Measurements from ENCODE around the gene FLNA.
A peak's percentile ranks its signal among the peaks of the same experiment; 100 is the strongest.
"Not testable (repeated sequence)": the region's sequence is repeated elsewhere in the genome, so short reads cannot be mapped to it uniquely, and the experiment has no call there.

The FLNA gene

DNA sequence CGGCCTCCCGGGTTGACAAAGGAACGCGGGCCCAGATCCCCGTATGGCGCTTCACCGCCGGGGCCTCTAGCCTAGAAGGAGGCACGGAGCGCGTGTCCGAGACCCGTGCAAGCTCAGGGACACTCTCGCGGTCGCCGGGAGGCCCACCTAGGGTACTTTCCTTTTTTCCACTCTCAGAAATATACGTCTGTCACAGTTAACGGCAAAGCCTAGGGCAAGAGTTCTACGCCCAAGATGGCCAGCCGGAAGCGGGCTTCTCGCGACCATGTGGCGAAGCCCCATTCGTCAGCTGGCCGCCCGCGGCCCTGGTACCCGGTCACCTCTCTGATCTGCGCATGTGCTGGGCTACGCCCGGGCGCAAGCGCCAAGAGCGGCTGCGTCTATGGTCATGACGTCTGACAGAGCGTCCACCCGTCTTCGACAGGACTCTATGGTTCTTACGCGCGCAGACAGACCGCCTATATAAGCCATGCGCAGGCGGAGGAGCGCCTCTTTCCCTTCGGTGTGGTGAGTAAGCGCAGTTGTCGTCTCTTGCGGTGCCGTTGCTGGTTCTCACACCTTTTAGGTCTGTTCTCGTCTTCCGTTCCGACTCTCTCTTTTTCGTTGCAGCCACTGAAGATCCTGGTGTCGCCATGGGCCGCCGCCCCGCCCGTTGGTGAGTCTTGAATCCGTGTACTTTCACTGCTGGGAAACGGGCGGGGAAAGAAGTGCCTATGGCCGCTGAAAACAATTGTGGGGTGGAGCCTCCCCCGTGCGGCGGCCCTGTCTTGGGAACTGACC lies 23.6 kb upstream of the FLNA start, which contains the start of gene RPL10:
TSS of gene RPL10 (plus strand) at position 490 of the 780 bp plus-strand sequence. CDS start at position 633, 143 bp downstream.
- DNase-seq, result peak; percentile 94

- DNase-seq, result peak; percentile 50
Observed at GRCh38 chrX:154396973-154397887, 22.8 kb upstream of the FLNA start.

DNA sequence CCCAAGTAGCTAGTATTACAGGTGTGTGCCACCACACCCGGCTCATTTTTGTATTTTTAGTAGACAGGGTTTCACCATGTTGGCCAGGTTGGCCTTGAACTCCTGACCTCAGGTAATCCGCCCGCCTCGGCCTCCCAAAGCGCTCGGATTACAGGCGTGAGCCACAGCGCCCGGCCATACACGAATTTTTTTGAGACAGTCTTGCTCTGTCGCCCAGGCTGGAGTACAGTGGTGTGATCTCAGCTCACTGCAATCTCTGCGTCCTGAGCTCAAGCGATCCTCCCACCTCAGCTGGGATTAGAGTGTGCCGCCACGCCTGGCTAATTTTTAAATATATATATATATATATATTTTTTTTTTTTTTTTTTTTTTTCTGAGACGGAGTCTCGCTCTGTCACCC lies 21.9 kb upstream of the FLNA start:
- not testable (repeated sequence) for DNase-seq

GRCh38 chrX:154389812-154390747 lies 15.6 kb upstream of the FLNA start:
- not testable (repeated sequence) for DNase-seq

DNA sequence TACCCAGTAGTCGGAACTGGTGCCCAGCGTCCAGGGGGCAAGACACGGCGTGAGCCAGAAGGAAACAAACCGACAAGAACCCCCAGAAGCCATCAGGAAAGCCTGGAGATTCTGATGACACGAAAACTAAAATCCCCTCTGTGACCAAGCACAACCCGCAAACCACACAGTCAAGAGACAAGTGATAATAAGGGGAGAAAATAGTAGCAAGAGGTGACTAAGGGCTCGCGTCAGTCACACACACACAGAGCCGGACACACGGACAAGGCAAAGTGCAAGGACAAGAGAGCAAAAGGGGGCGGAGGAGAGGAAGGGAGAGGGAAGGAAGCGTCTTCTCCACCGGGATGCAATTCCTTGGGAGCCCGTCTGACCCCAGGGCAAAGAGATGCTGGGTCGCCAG lies 14.2 kb upstream of the FLNA start:
- not testable (repeated sequence) for DNase-seq

- DNase-seq, result not testable (repeated sequence)
Observed at GRCh38 chrX:154388094-154388493, 13.7 kb upstream of the FLNA start.

DNA sequence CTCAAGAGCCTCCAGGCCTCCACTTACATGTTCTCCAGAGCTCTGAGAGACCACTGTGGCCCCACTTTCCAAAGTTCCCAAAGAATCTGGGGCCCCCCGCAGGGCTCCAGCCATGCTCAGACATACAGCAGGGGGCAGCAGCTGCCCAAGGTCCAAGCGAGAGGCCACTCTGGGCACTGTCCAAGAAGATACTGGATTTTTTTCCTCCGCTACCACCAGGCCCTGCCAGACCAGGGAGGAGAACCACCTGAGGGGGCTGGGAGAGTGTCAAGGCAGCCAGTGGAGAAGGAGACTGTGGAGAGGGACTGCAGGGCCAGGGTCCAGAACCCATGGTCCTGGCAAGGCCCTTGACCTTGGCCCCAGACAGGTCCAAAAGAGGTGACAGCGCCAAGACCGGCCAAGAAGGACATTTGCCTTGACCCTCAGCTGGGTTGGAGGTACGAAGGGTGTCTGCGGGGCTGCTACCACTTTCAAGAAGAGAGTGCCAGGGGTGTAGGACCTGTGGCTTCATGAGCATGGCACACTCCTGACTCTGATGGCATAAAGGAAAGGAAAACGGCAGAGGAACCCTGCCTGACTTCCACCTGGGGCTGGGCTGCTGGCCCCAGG lies 10.0 kb upstream of the FLNA start:
- no peak for DNase-seq

- DNase-seq, result no peak
Observed at GRCh38 chrX:154383359-154384283, 9.2 kb upstream of the FLNA start.

GRCh38 chrX:154382483-154383069 lies 8.1 kb upstream of the FLNA start:
- no peak for DNase-seq

DNA sequence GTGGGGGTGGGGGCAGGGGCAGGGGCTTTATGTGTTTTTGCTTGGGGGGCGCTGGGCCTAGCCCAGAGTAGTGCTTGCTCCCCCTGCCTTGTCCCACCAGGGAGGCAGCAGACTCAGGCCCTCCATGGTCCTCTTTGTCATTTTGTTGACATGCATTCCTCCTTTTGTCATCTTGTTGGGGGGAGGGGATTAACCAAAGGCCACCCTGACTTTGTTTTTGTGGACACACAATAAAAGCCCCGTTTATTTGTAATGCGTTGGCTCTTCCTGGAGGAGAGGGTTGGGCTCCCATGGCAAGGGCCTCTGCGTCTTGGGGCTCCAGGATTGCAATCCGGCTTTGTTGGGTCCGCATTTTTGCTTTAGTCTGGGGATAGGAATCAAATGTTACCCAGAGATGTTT lies 6.8 kb upstream of the FLNA start:
- DNase-seq, result no peak

- DNase-seq, result no peak
Observed at GRCh38 chrX:154380787-154381186, 6.4 kb upstream of the FLNA start.

DNA sequence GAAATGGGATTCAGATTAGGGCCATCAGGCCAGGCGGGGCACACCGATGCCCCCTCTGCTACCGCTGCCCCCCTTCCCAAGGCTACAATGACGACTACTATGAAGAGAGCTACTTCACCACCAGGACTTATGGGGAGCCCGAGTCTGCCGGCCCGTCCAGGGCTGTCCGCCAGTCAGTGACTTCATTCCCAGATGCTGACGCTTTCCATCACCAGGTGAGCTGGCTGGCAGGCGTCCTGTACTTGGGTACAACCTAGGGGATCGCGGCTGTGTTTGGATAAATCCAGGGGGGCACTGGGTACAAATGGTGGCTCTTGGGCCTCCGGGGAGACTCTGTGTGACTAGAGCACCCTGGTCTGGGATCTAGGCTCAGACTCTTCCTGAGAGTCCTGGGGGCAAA lies 5.7 kb upstream of the FLNA start:
- no peak for DNase-seq

DNA sequence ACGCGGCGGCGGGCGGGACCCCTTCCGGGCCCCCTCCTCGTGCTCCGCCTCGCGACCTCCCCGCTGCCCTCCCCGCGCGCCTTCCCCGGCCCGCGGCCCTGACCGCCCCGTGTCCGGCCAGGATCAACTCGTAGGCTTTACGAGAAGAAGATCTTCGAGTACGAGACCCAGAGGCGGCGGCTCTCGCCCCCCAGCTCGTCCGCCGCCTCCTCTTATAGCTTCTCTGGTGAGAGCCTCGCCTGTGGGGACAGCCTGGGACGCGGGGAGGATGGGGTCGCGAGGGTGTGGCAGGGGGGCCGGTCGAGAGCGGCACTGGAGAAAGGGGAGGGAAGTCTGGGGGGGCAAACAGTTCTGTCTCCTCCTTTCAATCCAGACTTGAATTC lies 5.1 kb upstream of the FLNA start:
- DNase-seq, result no peak

GRCh38 chrX:154378799-154379568 lies 4.5 kb upstream of the FLNA start, which contains the start of gene EMD:
EMD (plus strand) TSS chrX:154379295; CDS start chrX:154379485, 190 bp downstream.
- peak; percentile 99 for DNase-seq

DNA sequence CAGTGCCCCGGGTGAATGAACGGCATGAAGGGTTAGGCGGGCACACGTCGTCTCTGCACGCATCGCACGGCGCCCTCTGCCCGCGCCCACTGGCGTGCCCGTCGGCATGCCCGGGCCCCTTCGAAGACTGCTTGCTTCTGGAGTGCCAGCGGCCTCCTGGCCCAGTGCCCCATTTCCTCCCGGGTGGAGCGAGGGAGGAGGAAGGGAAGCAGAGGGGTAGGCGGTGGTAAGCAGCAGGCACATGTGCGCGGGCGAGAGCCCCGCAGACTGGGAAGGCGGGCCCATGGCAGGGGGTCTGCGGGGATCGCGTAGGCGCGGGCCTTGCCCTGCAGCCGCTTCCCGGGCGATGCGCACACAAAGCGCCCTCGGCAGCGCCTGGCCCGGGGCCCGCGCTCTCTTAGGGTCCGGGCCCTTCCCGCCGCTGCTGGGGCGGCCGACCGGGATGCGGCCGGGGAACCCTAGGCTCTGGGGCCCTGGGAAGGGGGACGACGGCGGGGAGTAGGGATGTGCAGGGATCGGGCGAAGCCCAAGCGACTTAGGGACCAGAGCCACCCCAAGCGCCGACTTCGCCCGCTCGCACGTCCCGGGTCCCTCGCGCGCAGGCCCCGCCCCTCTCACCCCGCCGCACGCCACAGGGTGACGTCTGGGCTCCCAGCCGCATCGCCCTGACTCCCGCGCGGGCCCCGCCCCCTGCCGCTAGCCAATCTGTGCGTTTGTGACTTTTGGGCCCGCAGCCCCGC lies 3.8 kb upstream of the FLNA start:
- no peak for DNase-seq

GRCh38 chrX:154376774-154377173 lies 2.3 kb upstream of the FLNA start:
- no peak for DNase-seq

GRCh38 chrX:154375156-154375504 lies 696 bp upstream of the FLNA start:
- no peak for DNase-seq

GRCh38 chrX:154373340-154374306 lies 811 bp downstream of the FLNA start:
- peak; percentile 22 for DNase-seq
